Activated T-helper 1 cell treated with Interleukin-2 at 50 U/mL for 16 hours (primary cell): ENCODE data around the gene RAB7B.

Source experiments
- DNase-seq: peaks from one replicate; pipeline ENCODE4 v3.0.0-alpha.2; 2020; ENCODE audit warnings: low read depth

Gene RAB7B

DNA sequence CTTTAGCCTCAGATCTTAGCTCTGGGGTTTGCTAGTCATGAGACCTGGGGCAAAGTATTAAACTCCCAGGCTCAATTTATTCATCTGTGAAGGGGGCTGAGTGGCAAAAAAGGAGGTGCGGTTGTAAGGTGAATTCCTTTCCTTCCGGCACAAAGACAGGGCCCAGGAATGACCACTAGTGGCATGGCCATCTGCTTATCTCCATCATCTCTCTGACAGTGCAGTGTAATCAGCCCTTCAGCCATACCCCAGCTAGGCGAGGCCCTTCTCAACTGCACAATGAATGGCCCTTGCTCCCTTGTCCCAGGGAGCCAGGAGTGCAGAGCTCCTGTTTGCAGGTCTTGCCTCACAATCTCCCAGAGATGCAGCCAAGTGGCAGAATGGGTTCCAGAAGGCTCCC, 54.3 kb downstream of the RAB7B start:
- no peak for DNase-seq

DNA sequence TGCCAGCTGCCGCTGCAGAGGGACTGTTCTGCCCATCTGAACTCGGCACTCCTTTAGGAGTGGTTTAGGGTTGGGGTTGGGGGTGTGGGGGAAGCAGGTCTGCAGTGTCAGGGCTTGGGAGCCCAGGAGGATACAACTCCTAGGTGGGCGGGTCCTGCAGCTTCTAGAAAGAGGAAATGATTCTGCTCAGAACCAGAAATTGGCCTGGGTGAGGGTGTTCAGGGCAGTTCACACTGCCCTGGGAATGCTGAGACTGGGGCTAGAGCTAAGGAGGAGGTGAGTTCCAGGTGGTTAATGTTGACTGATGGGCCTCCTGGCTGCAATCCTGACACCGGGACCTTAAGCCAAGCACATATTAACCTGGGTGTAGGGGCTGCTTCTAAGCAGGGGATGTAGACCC, 55.2 kb downstream of the RAB7B start:
- no peak for DNase-seq

DNA sequence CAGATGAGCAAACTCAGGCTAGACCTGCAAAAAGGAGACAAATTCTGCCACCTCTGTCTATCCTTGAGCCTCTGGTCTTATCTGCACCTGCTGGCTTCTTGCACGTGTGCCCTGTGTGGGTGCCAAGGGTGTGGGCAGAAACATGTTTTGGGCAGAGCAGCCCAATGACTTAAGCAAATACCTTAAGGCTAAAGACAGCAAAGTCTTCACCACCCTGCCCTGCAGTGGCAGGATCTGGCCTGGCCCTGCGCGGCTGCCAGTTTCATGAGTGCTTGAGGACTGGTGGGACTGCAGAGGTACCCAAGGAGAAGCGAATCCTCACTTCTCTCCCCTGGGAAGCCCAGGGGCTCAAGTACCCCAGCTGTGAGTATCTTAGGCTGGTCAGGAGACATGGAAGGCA, 56.2 kb downstream of the RAB7B start:
- DNase-seq: no peak

DNA sequence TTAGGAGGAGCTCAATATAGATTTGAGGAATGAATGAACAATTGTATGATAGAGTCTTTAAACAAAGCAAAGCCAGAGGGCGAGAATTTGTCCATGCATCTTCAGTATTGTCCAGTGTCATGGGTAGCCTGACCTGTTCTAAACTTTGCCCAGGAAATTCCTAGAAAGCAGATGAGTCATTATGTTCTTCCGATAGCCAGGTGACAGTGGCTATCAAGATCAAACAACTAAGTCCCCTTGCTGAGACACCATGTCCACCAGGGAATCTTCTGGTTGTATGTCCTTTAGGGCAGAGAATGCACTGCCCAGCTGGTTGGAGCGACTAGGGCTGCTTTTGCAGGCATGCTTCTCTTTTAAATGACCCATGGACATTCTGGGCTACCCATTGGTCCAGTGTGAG, 58.1 kb downstream of the RAB7B start:
- no peak for DNase-seq

DNA sequence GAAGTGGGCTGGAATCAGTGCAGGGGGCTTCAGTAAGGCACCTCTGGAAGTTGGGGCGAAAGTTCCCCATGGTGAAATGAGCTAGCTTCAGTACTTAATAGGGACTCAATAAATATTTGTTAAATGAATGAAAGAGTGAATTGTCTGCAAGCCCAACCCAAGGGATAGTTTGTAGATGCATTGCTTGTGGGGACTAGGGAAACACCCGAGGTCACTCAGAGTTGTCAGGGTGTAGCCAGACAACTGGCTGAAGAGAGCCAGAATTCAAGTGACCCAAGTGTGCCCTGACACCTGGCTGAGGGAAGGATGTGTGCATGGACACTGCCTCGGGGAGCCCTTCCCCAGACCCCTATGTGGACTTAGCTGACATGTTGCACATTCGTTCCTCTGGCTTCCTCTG, 58.7 kb downstream of the RAB7B start:
- DNase-seq: no peak

DNA sequence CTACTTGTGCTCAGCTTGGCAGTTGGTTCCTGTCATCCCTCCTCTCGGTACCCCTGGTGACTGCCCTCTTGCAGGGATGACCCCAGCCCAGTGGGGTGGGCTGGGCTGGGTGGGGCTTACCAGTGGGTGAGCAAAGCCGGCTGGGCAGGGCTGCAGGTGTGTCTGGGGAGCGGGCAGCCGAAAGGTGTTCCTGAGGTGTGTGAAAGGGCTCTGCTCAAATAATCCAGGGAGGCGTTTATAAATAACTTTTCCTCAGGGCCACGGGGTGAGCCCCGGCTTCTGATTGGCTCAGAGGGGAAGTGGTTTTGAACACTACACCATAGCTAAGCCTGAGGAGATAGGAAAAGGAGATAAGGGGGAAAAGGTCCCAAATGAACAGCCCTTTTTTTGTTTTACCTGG, 60.0 kb downstream of the RAB7B start, which contains the start of gene SLC26A9:
Gene SLC26A9 (minus strand): TSS at position 212 of the 400 bp plus-strand sequence. CDS start 7,636 bp downstream, outside the sequence.
- DNase-seq: no peak

DNA sequence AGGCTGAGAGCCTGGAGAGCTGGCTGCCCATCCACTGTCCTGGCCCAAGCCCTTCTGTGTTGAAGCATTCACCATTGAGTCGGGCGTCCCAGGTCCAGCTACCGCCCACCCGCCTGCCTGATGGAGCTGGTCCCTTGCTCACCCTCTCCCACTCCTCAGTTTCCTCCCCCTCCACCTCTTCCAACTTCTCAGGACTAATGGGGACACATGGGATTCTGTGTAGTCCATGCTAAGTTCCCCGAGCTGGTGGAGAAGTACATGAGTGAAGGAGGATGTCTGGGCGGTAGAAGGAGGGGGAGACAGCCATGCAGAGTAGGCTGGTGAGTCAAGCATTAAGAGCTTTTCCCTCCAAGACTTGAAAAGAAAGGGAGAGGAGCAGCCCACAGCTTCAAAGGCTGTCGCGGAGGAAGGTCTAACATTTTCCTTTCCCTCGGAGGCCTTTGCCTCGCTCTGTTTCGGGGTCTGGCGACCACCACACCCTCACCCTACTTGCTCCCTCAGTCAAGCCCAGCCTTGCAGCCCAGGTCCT, 60.5 kb downstream of the RAB7B start:
- DNase-seq: no peak

DNA sequence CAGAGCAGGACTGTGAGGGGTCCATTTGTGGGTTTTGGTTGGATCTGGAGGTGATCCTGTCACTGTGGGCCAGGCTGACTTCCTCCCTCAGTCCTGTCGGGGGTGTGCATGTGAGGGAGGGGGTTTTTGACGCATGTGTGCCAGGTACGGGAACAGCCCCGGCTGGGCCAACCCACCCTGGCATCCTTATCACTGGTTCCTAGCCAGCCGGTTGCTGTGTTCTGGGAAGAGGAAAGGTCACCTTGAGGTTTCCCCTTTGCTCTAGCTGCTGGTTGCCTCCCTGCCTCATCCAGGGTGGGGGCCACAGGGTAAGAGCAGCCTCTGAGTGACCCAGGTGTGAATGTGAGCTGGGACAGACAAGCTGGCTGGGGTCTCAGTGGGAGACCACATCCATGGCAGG, 62.5 kb downstream of the RAB7B start:
- no peak for DNase-seq

DNA sequence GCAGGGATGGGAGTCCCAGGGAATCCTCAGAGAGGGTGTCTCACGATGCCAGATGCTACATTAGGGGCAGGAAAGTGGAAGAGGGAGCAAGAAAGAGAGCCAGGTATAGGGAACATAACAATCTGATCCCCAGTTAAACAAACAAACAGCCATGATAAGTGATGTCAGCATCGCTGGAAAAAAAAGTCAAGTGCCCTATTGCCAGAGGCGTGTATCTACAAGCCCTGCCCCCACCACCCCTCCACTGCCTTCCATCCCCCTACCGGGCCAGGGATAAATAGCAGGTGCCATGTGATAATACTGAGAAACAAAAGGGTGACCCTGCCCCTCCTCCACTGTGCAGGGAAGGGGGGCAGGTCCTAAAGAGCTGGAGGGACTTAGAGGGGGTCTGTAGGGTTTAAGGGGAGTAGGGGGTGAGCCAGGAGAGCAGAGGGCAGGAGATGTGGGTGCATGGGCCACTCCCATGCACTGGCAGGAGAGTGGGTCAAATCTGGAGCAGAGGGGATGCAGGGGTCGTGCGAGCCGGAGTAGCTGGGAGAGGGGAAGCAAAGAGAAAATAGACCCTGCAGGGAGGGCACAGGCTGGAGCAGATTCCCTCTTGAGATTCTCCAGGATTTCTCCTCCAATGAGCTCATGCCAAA, 63.4 kb downstream of the RAB7B start:
- DNase-seq: no peak

DNA sequence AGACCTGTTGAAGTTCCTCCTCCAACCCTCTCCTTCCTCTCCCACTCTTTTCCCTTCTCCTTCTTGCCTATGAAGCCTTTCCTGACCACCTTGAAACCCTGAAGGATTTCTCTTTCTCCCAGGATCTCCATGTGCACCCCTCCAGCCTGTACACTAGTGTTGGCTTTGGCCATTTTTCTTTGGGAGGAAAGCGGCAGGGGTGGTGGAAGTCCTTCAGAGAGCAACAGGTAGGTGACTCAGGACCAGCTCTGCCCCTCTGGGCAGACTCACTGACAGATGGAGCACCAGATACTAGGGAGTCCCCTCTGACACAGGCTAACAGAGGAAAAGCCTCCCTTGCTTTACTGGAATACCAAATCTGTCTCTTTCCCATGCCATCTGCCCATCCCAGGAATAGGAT, 64.5 kb downstream of the RAB7B start:
- DNase-seq: no peak

DNA sequence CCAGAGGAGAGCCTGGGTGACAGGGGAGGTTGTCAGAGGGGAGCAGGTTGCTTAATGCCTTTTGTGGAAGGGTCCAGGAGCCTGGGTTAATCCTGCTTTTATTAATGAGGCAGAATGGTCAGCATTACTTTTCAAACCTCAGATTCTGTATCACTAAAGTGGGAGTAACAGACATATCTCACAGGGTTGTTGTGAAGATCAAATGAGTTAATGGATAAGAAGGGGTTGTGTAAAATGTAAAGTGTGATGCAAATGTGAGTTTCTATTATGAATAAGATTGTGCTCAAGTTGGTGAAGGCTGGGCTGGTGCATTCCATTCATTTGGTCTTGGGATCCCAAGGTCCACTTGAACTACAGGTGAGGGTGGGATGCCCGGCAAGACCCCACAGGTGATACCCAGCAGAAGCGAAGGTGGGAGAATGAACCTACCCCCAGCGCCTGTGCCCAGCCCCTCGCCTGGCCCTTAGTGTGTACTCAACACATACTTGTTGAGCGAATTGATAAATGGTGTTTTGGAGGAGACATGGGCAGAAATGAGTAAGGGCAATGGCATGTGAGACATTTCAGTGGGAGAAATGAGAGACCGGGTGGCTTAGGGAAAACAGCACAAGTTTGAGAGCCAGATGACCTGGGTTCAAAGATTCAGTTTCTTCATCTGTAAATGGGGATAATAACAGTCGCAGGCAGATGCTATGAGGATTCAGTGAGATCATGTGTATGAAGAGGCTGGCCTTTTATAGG, 66.2 kb downstream of the RAB7B start:
- no peak for DNase-seq

DNA sequence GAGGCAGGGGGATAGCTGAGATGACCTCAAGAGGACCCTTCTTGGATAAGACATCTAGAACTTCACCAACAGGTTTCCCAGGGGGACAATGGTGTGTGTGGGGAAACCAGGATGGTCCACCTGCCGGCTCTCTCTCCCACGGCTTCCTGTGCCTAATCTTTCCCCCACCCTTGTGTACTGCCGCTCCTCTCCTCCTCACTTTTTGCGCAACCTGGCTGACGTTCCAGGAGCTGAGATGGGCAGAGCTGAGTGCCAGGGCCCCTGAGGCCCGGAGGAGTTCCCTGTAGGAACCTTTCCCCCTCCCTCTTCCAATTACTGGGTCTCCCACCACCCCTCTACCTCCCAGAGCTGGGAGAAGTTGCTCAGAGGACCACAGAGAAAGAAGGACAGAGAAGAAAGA, 66.9 kb downstream of the RAB7B start:
- no peak for DNase-seq

DNA sequence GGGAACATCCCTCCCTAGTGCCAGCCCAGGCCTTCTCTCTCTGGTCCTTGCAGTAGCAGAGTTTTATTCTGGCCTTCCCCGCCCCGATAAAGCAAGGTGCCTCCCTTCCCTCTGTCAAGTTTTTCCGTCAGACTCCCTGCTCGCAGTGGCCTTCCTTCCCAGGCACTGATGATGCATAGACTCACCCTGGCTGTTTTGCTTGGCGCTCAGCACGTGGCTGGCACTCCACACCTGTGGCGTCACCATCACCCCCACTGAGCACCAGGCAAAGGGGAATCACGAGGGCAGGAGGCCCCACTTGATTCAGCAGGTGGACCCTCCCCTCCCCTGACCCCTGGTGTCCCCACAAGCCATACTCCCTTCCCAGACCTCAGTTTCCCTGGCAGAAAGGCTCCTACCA, 67.3 kb downstream of the RAB7B start:
- no peak for DNase-seq

DNA sequence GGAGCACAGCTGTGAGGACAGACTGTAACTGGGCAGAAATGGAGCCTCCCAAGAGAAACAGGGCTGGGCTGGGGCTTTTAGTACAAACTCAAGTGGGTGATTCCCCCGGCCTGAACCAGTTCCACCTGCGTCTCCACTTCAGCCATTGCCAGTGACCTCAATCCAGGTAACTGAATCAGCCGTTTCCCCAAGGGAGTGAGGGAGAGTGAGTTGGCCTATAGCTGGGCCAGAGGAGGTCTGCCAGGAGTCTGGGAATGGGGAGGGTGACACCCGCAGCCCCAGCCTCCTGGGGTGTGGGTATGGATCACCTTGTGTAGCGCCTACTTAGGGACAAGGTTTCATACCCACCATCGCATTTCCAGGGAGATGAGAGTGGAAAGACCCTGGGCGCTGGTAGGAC, 68.4 kb downstream of the RAB7B start:
- no peak for DNase-seq

DNA sequence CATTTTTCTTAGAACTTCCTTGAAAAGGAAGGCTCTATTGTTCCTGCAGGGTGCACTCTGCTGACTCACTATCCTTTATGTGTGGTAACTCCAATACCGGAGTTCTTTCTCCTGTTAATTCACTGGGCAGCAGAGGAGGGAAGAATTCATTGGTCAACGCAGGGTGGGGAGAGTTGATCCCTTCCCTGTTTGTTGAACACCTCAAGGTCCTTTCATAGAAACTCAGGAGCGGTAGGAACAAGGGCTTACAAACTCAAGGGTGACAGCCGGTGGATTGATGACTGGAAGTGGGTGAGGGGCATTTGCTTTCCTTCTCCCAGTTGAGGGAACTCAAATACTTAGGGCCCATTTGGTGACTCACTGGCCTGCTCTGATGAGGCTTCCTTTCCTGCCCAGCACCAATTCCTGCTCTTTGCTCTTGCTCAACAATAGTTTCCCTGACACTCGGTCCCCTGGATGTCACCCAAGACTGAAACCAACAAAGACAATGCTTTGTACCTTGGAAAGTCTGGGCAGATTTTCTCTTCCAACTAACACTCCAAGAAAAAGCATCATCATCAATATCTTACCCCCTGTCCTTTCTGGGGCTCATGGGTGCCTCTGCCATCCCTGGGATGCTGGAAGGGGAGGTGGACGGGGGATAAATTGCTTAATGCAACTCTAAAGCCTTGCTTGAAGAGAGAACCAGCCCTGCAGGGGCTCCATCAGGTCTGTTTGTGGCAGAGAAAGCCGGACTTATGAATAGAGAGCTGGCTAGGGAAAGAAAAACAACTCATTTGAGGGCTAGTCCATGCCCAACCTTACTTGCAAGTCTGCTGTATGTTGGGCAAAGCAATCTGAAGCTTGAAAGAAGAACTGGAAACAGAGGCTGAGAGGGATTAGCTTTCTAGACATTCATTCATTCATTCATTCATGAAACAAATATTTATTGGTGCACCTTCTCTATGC, 69.2 kb downstream of the RAB7B start:
- no peak for DNase-seq

DNA sequence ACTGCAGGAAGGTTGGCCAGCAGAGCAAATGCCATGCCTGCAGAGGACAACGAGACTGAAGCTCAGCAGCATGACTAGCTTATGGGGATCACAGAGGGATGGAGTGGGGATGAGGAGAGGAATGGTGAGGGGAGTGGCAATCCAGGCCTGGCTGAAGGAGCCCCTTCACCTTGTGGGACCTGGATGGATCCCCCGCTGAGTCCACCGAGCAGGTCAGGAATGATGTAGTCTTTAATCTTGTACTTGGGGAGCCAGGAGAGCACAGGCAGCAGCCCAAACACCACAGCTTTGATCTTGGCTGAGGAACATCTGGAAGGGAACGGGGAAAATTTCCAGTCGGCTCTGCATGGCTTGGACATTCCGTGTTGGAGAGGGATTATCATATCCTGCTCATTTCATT, 70.4 kb downstream of the RAB7B start:
- DNase-seq: no peak

DNA sequence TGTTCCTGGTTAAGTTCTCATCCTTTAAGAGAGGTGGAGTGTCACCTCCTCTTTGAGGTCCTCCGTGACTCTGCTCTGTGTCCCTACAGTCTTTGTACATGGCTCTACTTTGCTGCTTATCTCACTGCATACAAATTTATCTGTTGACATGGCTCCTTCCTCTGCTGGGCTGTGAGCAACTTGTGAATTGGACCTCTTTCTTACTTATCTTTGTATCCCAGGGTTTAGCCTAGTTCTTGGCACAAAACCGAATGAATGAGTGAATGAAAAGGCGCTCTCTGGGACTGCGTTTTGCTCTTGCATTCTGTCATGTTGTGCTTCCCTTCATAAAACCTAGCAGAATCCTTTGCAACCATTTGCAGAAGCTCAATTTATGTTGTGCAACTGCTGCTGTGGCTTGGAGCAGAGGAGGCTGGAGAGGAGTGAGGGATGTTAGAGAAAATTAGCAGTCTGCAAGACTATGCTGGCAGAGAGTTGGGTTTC, 72.4 kb downstream of the RAB7B start:
- no peak for DNase-seq

DNA sequence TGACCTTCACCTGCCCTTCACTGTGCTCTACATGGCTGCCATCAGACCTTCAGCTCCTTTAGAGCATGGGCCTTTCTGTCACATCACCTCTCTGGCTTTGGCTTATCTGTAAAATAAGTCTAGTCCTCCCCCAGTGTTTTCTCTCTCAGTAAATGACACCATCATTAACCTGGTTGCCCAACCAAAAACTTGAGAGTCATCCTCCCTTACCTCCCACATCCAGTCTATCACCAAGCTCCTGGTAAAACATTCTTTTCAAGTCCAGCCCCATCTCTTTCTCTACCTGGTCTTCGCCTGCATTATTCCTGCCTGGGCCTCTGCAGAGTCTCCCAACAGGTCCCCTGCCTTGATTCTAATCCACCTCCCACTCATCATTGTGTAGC, 73.0 kb downstream of the RAB7B start:
- DNase-seq: no peak

DNA sequence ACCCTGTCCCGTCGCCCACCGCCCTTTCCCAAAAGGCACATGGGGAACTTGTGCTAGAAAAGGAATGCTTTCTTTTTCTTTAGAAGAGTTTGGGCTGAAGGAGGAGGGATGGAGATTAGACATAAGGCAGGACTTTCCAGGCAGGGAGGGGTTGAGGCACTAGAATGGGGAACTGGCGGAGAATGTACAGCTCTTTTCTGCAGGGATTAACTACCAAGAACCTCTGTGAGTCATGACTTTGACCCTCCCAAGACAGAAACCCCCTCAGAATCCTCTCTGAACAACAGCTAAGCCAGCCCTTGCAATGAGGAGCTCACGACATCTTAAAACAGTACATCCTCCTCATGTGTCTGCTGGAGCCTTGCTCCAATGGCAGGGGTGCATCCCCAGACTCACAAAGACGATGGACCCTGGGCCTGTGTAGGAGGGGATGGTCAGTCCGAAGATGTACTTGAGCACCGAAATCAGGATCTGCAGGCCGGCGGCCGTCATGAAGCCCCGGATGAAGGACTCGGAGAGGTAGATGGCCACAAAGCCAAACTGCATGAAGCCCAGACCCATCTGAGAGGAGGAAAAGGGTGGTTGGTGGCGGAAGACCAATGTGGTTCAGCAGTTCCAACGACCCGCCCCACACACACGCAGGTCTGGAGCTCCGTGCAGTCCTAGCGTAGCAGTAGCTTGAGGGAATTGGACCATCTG, 73.5 kb downstream of the RAB7B start:
- no peak for DNase-seq

DNA sequence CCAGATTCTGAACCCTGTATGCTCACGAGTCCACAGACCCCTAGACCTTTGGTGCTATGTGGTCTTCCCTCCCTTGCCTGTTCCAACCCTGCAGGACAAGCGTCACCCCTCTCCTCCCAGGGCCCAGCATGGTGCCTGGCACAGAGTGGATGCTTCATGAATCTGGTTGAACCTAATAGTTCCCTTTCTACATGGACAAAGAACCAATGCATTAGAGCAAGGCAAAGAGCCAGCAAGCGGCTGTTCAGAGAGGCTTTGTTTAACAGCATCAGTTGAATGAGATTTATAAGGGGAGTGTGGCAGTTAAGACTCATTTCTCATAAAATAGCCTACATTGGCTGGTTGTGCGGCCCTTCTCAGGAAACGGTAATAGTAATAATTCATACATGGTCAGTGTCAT, 74.9 kb downstream of the RAB7B start:
- DNase-seq: no peak

DNA sequence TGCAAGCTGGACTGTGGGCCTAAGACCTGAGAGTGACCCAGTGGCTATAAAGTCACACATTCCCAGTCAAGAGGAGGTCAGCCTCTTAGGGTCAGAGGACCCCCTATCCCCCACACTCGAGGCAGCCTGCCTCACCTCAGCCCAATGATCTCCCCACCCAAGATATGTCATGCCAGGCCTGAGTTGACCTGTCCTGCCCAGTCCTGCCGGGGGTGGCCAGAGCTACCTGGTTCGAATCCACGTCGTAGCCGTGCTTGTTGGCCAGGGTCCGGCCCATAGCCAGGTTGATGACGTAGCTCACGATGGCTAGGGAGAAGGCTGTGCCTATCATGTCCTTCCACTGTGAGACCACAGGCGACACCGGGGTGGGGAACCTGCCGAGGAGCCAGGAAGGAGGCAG, 75.5 kb downstream of the RAB7B start:
- no peak for DNase-seq

DNA sequence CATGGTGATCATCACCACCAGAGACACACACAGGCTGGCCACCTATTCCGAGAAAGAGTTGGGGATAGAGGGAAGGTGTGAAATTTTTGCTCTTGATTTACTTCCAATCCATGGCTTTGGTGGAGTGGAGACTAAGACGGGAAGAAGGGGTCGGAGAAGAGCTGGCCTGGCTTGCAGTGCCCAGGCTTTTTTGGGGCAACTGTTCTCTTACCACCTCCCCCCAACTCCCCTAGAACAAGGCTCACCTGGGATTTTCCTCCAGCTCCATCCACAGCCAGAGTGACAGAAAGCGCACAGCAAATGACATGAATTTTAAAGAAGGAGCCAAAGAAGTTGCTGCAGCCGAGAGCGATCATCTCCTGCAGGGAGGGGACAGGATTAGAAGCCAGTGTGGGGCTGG, 75.9 kb downstream of the RAB7B start:
- DNase-seq: no peak
